B cell (primary cell): ENCODE measurements around the gene KLHL11. TPM values are rescaled to one million over a fixed set of nuclear protein-coding genes. Genes with fewer than 3 reads are reported as not detected.
"Not testable (repeated sequence)": the region's sequence is repeated elsewhere in the genome, so short reads cannot be mapped to it uniquely, and the experiment has no call there.

Experiments
- ATAC-seq: fragments of 200-7000 bp; cut with Tn5 transposase; one replicate; pipeline ENCODE4 v1.10.0; 2021; ENCODE audit warnings: low read depth, mild to moderate bottlenecking, moderate number of reproducible peaks, moderate library complexity
- CTCF ChIA-PET: fragments of 350-600 bp; sonication (Branson Sonifier 250); formaldehyde crosslinking; loops from one replicate; lab custom pipeline; 2021; ENCODE audit warnings: antibody characterized with exemption, inconsistent platforms; lab: Charles Lee
- POLR2A ChIA-PET: fragments of 350-600 bp; sonication (Branson Sonifier 250); formaldehyde crosslinking; loops from one replicate; lab custom pipeline; 2021; ENCODE audit warnings: antibody characterized with exemption; lab: Charles Lee
- DNase-seq: peaks from one replicate; pipeline ENCODE4 v3.0.0; 2013
- H2AFZ ChIP-seq: 2 replicates; pipeline ENCODE4 v1.6.1; 2012; ENCODE audit warnings: mild to moderate bottlenecking, low read depth, low read length; ENCODE audit not compliant: insufficient read depth, poor library complexity, severe bottlenecking
- H3K27ac ChIP-seq, 2 donors: 1 replicate in 1 of 2; 2 replicates in 1 of 2; pipeline ENCODE4 v1.5.1; 2012 to 2013; ENCODE audit warnings: low read length in 2 of 2, mild to moderate bottlenecking in 2 of 2, moderate library complexity in 1 of 2
- H3K27me3 ChIP-seq, 4 experiments: fragments of 200-600 bp in 1 of 4; sonication (generic) in 1 of 4; replicated peaks in 1 of 4; 1 replicate in 2 of 4; 2 replicates in 2 of 4; pipeline versions ENCODE4 v1.6.1 to v1.7.0; 2013 to 2016; ENCODE audit warnings: low read length in 3 of 4, mild to moderate bottlenecking in 2 of 4, mixed read lengths in 1 of 4, moderate library complexity in 1 of 4; ENCODE audit not compliant: insufficient read depth in 4 of 4, control insufficient read depth in 3 of 4; ENCODE audit errors: control extremely low read depth in 1 of 4
- H3K36me3 ChIP-seq, 2 experiments: replicated peaks in 1 of 2; 1 replicate in 1 of 2; 2 replicates in 1 of 2; pipeline versions ENCODE4 v1.6.1 to v1.7.1; 2013; ENCODE audit warnings: low read length in 1 of 2; ENCODE audit not compliant: insufficient read depth in 2 of 2, control insufficient read depth in 1 of 2; ENCODE audit errors: control extremely low read depth in 1 of 2, extremely low read depth in 1 of 2
- H3K4me1 ChIP-seq, 2 donors: fragments of 200-600 bp in 1 of 2; sonication (generic) in 1 of 2; 1 replicate in 1 of 2; 2 replicates in 1 of 2; pipeline versions ENCODE4 v1.5.1 to v1.6.1; 2013 to 2017; ENCODE audit warnings: low read length in 2 of 2; ENCODE audit not compliant: control insufficient read depth in 2 of 2, insufficient read depth in 2 of 2
- H3K4me2 ChIP-seq: replicated peaks from 2 replicates; pipeline ENCODE3; 2012; ENCODE audit warnings: mild to moderate bottlenecking, low read depth, low read length; ENCODE audit not compliant: poor library complexity, severe bottlenecking
- H3K4me3 ChIP-seq, 5 experiments: fragments of 200-600 bp in 1 of 5; sonication (generic) in 1 of 5; 1 replicate in 3 of 5; 2 replicates in 2 of 5; pipeline versions ENCODE4 v1.5.1 to v1.7.0; 2011 to 2016; ENCODE audit warnings: low read length in 4 of 5, mild to moderate bottlenecking in 4 of 5, low read depth in 2 of 5, control low read depth in 1 of 5, moderate library complexity in 1 of 5; ENCODE audit not compliant: insufficient read depth in 1 of 5; ENCODE audit errors: control extremely low read depth in 1 of 5, extremely low read depth in 1 of 5
- H3K79me2 ChIP-seq: fragments of 200-600 bp; sonication (generic); one replicate; pipeline ENCODE4 v1.6.0; 2016; ENCODE audit warnings: low read length; ENCODE audit not compliant: control insufficient read depth, insufficient read depth
- H3K9ac ChIP-seq: fragments of 200-600 bp; sonication (generic); 2 replicates; pipeline ENCODE4 v1.6.1; 2017; ENCODE audit warnings: mild to moderate bottlenecking, low read length, moderate library complexity
- H3K9me3 ChIP-seq, 3 donors: one replicate each; pipeline versions ENCODE4 v1.6.1 to v1.7.1; 2013; ENCODE audit warnings: low read length in 2 of 3; ENCODE audit not compliant: control insufficient read depth in 2 of 3, insufficient read depth in 1 of 3; ENCODE audit errors: control extremely low read depth in 1 of 3
- H4K20me1 ChIP-seq: 2 replicates; pipeline ENCODE4 v1.6.0; 2012; ENCODE audit warnings: mild to moderate bottlenecking, low read length; ENCODE audit not compliant: insufficient read depth, control insufficient read depth, poor library complexity, severe bottlenecking
- H3K27ac Mint-ChIP-seq: one replicate; pipeline ENCODE4 v1.8.0; 2021; ENCODE audit warnings: mixed read lengths
- H3K27me3 Mint-ChIP-seq: one replicate; pipeline ENCODE4 v1.8.0; 2021; ENCODE audit warnings: mixed read lengths
- H3K4me1 Mint-ChIP-seq: one replicate; pipeline ENCODE4 v1.8.0; 2021; ENCODE audit warnings: mixed read lengths
- H3K4me3 Mint-ChIP-seq: one replicate; pipeline ENCODE4 v1.8.0; 2021; ENCODE audit warnings: mixed read lengths
- H3K9me3 Mint-ChIP-seq: one replicate; pipeline ENCODE4 v1.8.0; 2022; ENCODE audit warnings: mixed read lengths; ENCODE audit not compliant: insufficient read depth
- CTCF ChIP-seq: fragments of 200-600 bp; IDR thresholded peaks from one replicate; pipeline ENCODE4 v1.8.0; 2022; ENCODE audit warnings: antibody characterized with exemption, mild to moderate bottlenecking
- EZH2 ChIP-seq: IDR thresholded peaks from 2 replicates; pipeline ENCODE4 v1.6.1; 2012; ENCODE audit warnings: borderline replicate concordance, low read depth, mild to moderate bottlenecking, moderate library complexity, low read length; ENCODE audit not compliant: insufficient read depth, poor library complexity, severe bottlenecking
- WGBS: methylation state at CpG from one replicate; pipeline ENCODE4 v1.1.5; 2013; ENCODE audit warnings: missing lambda C conversion rate; ENCODE audit not compliant: insufficient coverage; 5-methylcytosine and 5-hydroxymethylcytosine counted together
- intact Hi-C: fragments of 100-400 bp; cut with micrococcal nuclease; formaldehyde crosslinking; loops from one replicate; pipeline ENCODE4 v1.10.0; 2022
- polyA plus RNA-seq: library from polyadenylated mRNA; depleted of rRNA; stranded (reverse); fragments of >200 nt; gene quantifications from 2 replicates; pipeline ENCODE4 v1.2.3, GENCODE V29; 2012
- total RNA-seq, 2 donors: library from RNA; stranded (reverse); fragments of 120-200 nt in 1 of 2; gene quantifications; 1 replicate in 1 of 2; 2 replicates in 1 of 2; pipeline versions ENCODE4 v1.2.3 to v1.2.4, GENCODE V29; 2013 to 2022

The KLHL11 gene
- total and polyA plus RNA-seq, 2 donors (not counting 1 experiment from before 2014, with no cell fraction given), result 4.2 to 18.7 TPM

GRCh38 chr17:41844971-41845370, 20.3 kb downstream of the KLHL11 start:
- no peaks in the 10 kb centered on the region for H3K27me3 Mint-ChIP-seq

GRCh38 chr17:41840781-41841180, 24.4 kb downstream of the KLHL11 start:
- WGBS, result 89% methylated on average over 3 of the region's 6 CpGs
- not testable (repeated sequence) for DNase-seq, H3K36me3 ChIP-seq

More at GRCh38 chr17:41844971-41845370, 20.3 kb downstream of the KLHL11 start:
- DNase-seq (no peak), ATAC-seq (no peak)
- intact Hi-C loops, result no loop called here
- Histone ChIP-seq H3K4me2 (no peak overlapping the region), H4K20me1 (no peaks in the 10 kb centered on the region), H2AFZ (no peak overlapping the region), H3K4me3 (no peak overlapping the region), H3K36me3 (peaks cover 1 to 4% of the 10 kb centered on the region in 2 experiments), H3K27ac (no peak overlapping the region), H3K9me3 (no peaks in the 10 kb centered on the region), H3K4me1 (peaks cover 0 to 8% of the 10 kb centered on the region in 2 donors), H3K27me3 (peaks cover 0 to 2% (median 0%) of the 10 kb centered on the region in 4 experiments), H3K79me2 (peaks cover 10% of the 10 kb centered on the region), H3K9ac (no peak overlapping the region)
- ChIA-PET CTCF (no interaction called here), POLR2A (no interaction called here)
- no peak overlapping the region for H3K27ac Mint-ChIP-seq
- TF ChIP-seq EZH2, result no peak
- no peak for TF ChIP-seq CTCF
- H3K9me3 Mint-ChIP-seq, result no peaks in the 10 kb centered on the region
- H3K4me3 Mint-ChIP-seq, result no peak overlapping the region
- WGBS, result 80% methylated on average over 1 of the region's 6 CpGs
- peaks cover 11% of the 10 kb centered on the region for H3K4me1 Mint-ChIP-seq

GRCh38 chr17:41839448-41839847, 25.8 kb downstream of the KLHL11 start:
- Histone ChIP-seq H3K4me1 (peaks cover 12 to 14% of the 10 kb centered on the region in 2 donors), H3K27me3 (peaks cover 0 to 13% (median 0%) of the 10 kb centered on the region in 4 experiments)
- H3K27ac Mint-ChIP-seq, H3K9me3 ChIP-seq, H3K4me3 Mint-ChIP-seq, H3K9ac ChIP-seq, ATAC-seq, H3K9me3 Mint-ChIP-seq, H2AFZ ChIP-seq, H3K4me2 ChIP-seq, H3K4me3 ChIP-seq, H3K27ac ChIP-seq, intact Hi-C loops, H3K36me3 ChIP-seq, POLR2A ChIA-PET, DNase-seq, H3K27me3 Mint-ChIP-seq, CTCF ChIA-PET, H3K79me2 ChIP-seq, H4K20me1 ChIP-seq: not testable (repeated sequence)
- WGBS, result no CpG with 5 or more reads among the region's 2 CpGs
- H3K4me1 Mint-ChIP-seq, result peaks cover 13% of the 10 kb centered on the region

More at GRCh38 chr17:41840781-41841180, 24.4 kb downstream of the KLHL11 start:
- H3K4me1 Mint-ChIP-seq, intact Hi-C loops, H3K79me2 ChIP-seq, ATAC-seq, H3K4me3 ChIP-seq, POLR2A ChIA-PET, H3K4me2 ChIP-seq, H3K27ac Mint-ChIP-seq, H3K9me3 Mint-ChIP-seq, H3K4me3 Mint-ChIP-seq, H3K27ac ChIP-seq, CTCF ChIA-PET, H3K9ac ChIP-seq, H3K9me3 ChIP-seq, H3K4me1 ChIP-seq, H3K27me3 Mint-ChIP-seq, H4K20me1 ChIP-seq, H2AFZ ChIP-seq: not testable (repeated sequence)
- peaks cover 0 to 13% (median 0%) of the 10 kb centered on the region in 4 experiments for H3K27me3 ChIP-seq
